AG09319 (cell line): ENCODE measurements around the gene TARBP1.

Experiments
- DNase-seq: peaks from one replicate; pipeline ENCODE4 v3.0.0-alpha.2; 2010; ENCODE audit warnings: low read depth; ENCODE audit errors: extremely low read depth
- TF ChIP-seq, protein P1 (sequence below): IDR thresholded peaks from 2 replicates; pipeline ENCODE4 v1.5.1; 2011; ENCODE audit warnings: low read depth, mild to moderate bottlenecking, inconsistent platforms, low read length, moderate library complexity

The TARBP1 gene

GRCh38 chr1:234503193-234504050 lies 24.4 kb upstream of the TARBP1 start:
- TF ChIP-seq, protein P1, sequence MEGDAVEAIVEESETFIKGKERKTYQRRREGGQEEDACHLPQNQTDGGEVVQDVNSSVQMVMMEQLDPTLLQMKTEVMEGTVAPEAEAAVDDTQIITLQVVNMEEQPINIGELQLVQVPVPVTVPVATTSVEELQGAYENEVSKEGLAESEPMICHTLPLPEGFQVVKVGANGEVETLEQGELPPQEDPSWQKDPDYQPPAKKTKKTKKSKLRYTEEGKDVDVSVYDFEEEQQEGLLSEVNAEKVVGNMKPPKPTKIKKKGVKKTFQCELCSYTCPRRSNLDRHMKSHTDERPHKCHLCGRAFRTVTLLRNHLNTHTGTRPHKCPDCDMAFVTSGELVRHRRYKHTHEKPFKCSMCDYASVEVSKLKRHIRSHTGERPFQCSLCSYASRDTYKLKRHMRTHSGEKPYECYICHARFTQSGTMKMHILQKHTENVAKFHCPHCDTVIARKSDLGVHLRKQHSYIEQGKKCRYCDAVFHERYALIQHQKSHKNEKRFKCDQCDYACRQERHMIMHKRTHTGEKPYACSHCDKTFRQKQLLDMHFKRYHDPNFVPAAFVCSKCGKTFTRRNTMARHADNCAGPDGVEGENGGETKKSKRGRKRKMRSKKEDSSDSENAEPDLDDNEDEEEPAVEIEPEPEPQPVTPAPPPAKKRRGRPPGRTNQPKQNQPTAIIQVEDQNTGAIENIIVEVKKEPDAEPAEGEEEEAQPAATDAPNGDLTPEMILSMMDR: no peak
- no peak for DNase-seq

DNA sequence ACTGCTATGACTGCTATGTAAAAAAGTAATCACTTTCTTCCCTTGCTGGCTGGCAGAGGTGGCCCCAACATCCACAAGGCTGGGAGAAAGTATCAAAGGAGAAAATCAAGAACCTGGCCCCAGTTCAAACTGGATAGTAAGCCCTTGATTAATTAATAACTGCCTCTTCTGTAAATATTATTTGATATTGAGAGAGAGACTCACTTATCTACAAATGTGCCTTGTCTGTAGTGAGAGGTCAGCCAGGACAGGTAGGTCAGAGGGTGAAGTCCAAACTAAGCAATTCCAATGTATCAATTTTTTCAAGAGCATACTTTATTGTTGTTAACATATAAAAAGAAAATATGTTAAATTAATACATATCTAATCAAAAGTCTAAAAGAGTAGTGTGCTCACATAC lies 23.8 kb upstream of the TARBP1 start:
- no peak for DNase-seq
- TF ChIP-seq, protein P1: no peak

DNA sequence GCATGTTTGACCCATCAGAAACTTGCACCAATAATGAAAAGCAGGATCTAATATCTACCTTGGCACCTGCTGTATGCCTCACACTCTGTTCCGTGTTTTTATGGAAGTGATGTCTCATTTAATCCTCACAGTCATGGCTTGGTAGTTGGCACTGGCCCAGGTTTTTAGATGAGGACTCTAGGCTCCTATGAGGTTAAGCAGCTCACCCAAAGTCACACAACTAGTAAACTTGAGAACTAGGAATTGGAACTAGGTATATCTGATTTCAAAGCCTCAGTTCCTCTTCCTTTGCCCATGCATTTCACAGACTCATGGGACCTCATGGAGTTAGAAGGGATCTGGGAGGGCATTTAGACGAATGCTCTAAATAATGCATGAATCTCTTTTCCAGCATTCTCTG lies 21.3 kb upstream of the TARBP1 start:
- TF ChIP-seq, protein P1: no peak
- no peak for DNase-seq

GRCh38 chr1:234499943-234500245 lies 20.9 kb upstream of the TARBP1 start:
- TF ChIP-seq, protein P1: no peak
- DNase-seq: no peak

- peak; percentile 77 for DNase-seq
- TF ChIP-seq, protein P1: peak; percentile 93
These were observed 20.4 kb upstream of the TARBP1 start for GRCh38 chr1:234499119-234499942.

DNA sequence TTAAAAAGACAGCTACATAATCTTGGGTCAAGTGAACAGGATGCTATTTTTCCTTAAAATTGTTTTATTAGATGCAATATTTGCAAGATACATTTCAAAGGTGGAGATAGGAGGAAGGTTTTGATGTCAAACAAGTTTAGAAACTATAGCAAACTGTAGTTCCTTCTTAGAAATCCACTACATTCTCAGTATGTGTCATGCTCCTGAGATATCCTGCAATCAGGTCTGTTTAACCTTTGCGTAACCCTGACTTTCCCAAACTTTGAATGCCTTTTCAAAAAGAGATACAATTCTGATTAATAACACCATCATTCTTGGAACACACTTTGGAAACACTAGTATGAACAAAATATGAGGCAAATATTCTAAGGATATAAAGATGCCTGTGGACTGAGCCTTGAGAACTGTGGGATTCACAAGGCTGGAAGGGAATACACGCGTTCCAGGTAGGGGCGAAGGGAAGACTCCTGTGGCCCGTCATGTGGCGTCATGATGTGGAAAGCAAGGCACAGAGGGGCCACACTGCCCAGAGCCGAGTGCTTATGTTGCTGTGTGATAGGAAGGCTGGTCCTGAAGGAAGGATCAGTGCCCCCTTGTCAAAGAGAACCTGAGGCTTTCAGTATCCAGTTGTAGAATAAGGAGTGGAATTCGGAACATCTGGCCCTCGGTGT lies 19.6 kb upstream of the TARBP1 start:
- TF ChIP-seq, protein P1: no peak
- no peak for DNase-seq
